ENCODE measurements around the gene EPHA8.

DNA sequence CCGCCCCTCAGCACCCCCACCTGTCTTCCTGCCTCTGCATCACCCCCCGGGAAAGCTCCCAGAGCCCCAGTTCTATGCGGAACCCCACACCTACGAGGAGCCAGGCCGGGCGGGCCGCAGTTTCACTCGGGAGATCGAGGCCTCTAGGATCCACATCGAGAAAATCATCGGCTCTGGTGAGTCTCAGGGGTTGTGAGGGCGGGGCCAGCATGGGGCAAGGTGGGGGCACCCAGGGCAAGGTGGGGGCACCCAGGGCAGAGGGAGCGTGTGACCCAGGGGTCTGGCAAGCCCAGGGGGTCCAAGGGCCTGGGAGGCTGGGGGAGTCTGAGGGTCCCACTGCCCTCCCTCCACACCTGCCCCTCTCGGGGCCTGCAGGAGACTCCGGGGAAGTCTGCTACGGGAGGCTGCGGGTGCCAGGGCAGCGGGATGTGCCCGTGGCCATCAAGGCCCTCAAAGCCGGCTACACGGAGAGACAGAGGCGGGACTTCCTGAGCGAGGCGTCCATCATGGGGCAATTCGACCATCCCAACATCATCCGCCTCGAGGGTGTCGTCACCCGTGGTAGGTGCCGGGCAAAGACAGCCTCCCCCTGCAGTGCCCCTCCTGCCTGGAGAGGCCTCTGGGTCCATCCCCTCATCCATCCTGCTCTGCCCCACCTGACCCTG, 34.1 kb downstream of the EPHA8 start:
- TF ChIP-seq MYC (IDR thresholded peaks at IDR 0.05; ENCODE audit: low read depth, low read length) (no peak), CTCF (IDR thresholded peaks at IDR 0.05; ENCODE audit: low read depth, low read length) (no peak), POLR2A (IDR thresholded peaks at IDR 0.05; ENCODE audit: extremely low read depth, insufficient read length) (no peak)

Measured in NB4 (cell line).